ENCODE measurements around the gene RTP5. TPM values are rescaled to one million over a fixed set of nuclear protein-coding genes. Genes with fewer than 3 reads are reported as not detected.

RTP5 gene
- total RNA-seq, 1 donor, result not detected

GRCh38 chr2:241880311-241881073 lies 11.0 kb downstream of the RTP5 start:
- no peak for TF ChIP-seq CTCF (IDR thresholded peaks at IDR 0.05; ENCODE audit: insufficient read depth, low read length)
- DNase-seq (ENCODE audit: low read depth), result no peak
- H3K4me3 ChIP-seq (ENCODE audit: low read depth, low read length), result peak overlapping the region; percentile 72

GRCh38 chr2:241882091-241882625 lies 12.6 kb downstream of the RTP5 start:
- DNase-seq (ENCODE audit: low read depth), result no peak
- TF ChIP-seq CTCF (IDR thresholded peaks at IDR 0.05; ENCODE audit: insufficient read depth, low read length), result no peak
- peak overlapping the region; percentile 49 for H3K4me3 ChIP-seq (ENCODE audit: low read depth, low read length)

- no peak for TF ChIP-seq CTCF (IDR thresholded peaks at IDR 0.05; ENCODE audit: insufficient read depth, low read length)
- no peak for DNase-seq (ENCODE audit: low read depth)
- H3K4me3 ChIP-seq (ENCODE audit: low read depth, low read length), result no peak overlapping the region
These were observed 15.4 kb downstream of the RTP5 start for GRCh38 chr2:241884951-241885290.

GRCh38 chr2:241885291-241885945 lies 15.9 kb downstream of the RTP5 start:
- H3K4me3 ChIP-seq (ENCODE audit: low read depth, low read length), result no peak overlapping the region
- no peak for DNase-seq (ENCODE audit: low read depth)
- TF ChIP-seq CTCF (IDR thresholded peaks at IDR 0.05; ENCODE audit: insufficient read depth, low read length), result no peak

GRCh38 chr2:241885946-241886643 lies 16.6 kb downstream of the RTP5 start:
- H3K4me3 ChIP-seq (ENCODE audit: low read depth, low read length), result no peak overlapping the region
- no peak for TF ChIP-seq CTCF (IDR thresholded peaks at IDR 0.05; ENCODE audit: insufficient read depth, low read length)
- no peak for DNase-seq (ENCODE audit: low read depth)

GRCh38 chr2:241886840-241887447 lies 17.4 kb downstream of the RTP5 start:
- H3K4me3 ChIP-seq (ENCODE audit: low read depth, low read length), result no peak overlapping the region
- TF ChIP-seq CTCF (IDR thresholded peaks at IDR 0.05; ENCODE audit: insufficient read depth, low read length), result no peak
- DNase-seq (ENCODE audit: low read depth), result no peak

Data from fibroblast of the aortic adventitia (primary cell).